ENCODE data around the gene RIT2. TPM values are rescaled to one million over a fixed set of nuclear protein-coding genes. Genes with fewer than 3 reads are reported as not detected.

Gene RIT2
- total and polyA plus RNA-seq, 2 donors = 0.48 to 0.65 TPM

- no peak for DNase-seq (ENCODE audit: extremely low spot score)
- H3K4me1 ChIP-seq (ENCODE audit: insufficient read depth) = no peaks in the 10 kb centered on the region
- H3K4me3 ChIP-seq (ENCODE audit: low read depth, low read length) = no peak overlapping the region
- no peak overlapping the region for H3K27ac ChIP-seq (ENCODE audit: low read depth)
- no peaks in the 10 kb centered on the region for H3K36me3 ChIP-seq (ENCODE audit: insufficient read depth)
- WGBS = 93% methylated on average over 3 of the region's 3 CpGs
Observed at GRCh38 chr18:42734520-42734919, 381.0 kb downstream of the RIT2 start.

- 65% methylated on average over 1 of the region's 1 CpG for WGBS
- no peaks in the 10 kb centered on the region for H3K4me1 ChIP-seq (ENCODE audit: insufficient read depth)
- H3K36me3 ChIP-seq (ENCODE audit: insufficient read depth) = no peaks in the 10 kb centered on the region
Observed at GRCh38 chr18:42730272-42730671, 385.2 kb downstream of the RIT2 start.

GRCh38 chr18:42719221-42719620 lies 396.3 kb downstream of the RIT2 start:
- 78% methylated on average over 6 of the region's 6 CpGs for WGBS
- Histone ChIP-seq H3K4me1 (ENCODE audit: insufficient read depth) (no peaks in the 10 kb centered on the region), H3K27ac (ENCODE audit: low read depth) (no peak overlapping the region), H3K36me3 (ENCODE audit: insufficient read depth) (no peaks in the 10 kb centered on the region), H3K4me3 (ENCODE audit: low read depth, low read length) (no peak overlapping the region)
- no peak for DNase-seq (ENCODE audit: extremely low spot score)

More at GRCh38 chr18:42730272-42730671, 385.2 kb downstream of the RIT2 start:
- Histone ChIP-seq H3K4me3 (ENCODE audit: low read depth, low read length) (no peak overlapping the region), H3K27ac (ENCODE audit: low read depth) (no peak overlapping the region)
- no peak for DNase-seq (ENCODE audit: extremely low spot score)

GRCh38 chr18:42712065-42712464 lies 403.4 kb downstream of the RIT2 start:
- no peaks in the 10 kb centered on the region for H3K36me3 ChIP-seq (ENCODE audit: insufficient read depth)
- H3K4me1 ChIP-seq (ENCODE audit: insufficient read depth) = no peaks in the 10 kb centered on the region
- DNase-seq (ENCODE audit: extremely low spot score) = no peak
- H3K4me3 ChIP-seq (ENCODE audit: low read depth, low read length) = no peak overlapping the region
- 29% methylated on average over 1 of the region's 1 CpG for whole genome bisulfite sequencing
- H3K27ac ChIP-seq (ENCODE audit: low read depth) = no peak overlapping the region

GRCh38 chr18:42707080-42707479 lies 408.4 kb downstream of the RIT2 start:
- no peak overlapping the region for H3K27ac ChIP-seq (ENCODE audit: low read depth)
- 80% methylated on average over 1 of the region's 1 CpG for WGBS
- H3K4me1 ChIP-seq (ENCODE audit: insufficient read depth) = no peaks in the 10 kb centered on the region
- no peak overlapping the region for H3K4me3 ChIP-seq (ENCODE audit: low read depth, low read length)
- no peaks in the 10 kb centered on the region for H3K36me3 ChIP-seq (ENCODE audit: insufficient read depth)
- no peak for DNase-seq (ENCODE audit: extremely low spot score)

GRCh38 chr18:42706618-42707017 lies 408.9 kb downstream of the RIT2 start:
- 60% methylated on average over 8 of the region's 8 CpGs for WGBS
- Histone ChIP-seq H3K36me3 (ENCODE audit: insufficient read depth) (no peaks in the 10 kb centered on the region), H3K4me3 (ENCODE audit: low read depth, low read length) (no peak overlapping the region), H3K27ac (ENCODE audit: low read depth) (no peak overlapping the region), H3K4me1 (ENCODE audit: insufficient read depth) (no peaks in the 10 kb centered on the region)
- peak; percentile 74 for DNase-seq (ENCODE audit: extremely low spot score)

- DNase-seq (ENCODE audit: extremely low spot score) = no peak
- no peak overlapping the region for H3K4me3 ChIP-seq (ENCODE audit: low read depth, low read length)
- no peaks in the 10 kb centered on the region for H3K36me3 ChIP-seq (ENCODE audit: insufficient read depth)
- no peaks in the 10 kb centered on the region for H3K4me1 ChIP-seq (ENCODE audit: insufficient read depth)
- WGBS = 80% methylated on average over 4 of the region's 4 CpGs
- no peak overlapping the region for H3K27ac ChIP-seq (ENCODE audit: low read depth)
Observed at GRCh38 chr18:42706029-42706608, 409.4 kb downstream of the RIT2 start.

Other genes starting within 250 kb of the RIT2 start
- gene SYT4, start 161.8 kb upstream of the RIT2 start, total RNA-seq = 6.2 TPM
- gene SYT4, start 161.8 kb upstream of the RIT2 start, polyA plus RNA-seq = 2.0 TPM